K562 (cell line): Measurements from ENCODE around the gene CCDC90B. TPM values are rescaled to one million over a fixed set of nuclear protein-coding genes. Genes with fewer than 3 reads are reported as not detected.

Source experiments
- ARID3A ChIP-seq: IDR thresholded peaks from 2 replicates; pipeline ENCODE4 v1.6.1; 2012; ENCODE audit warnings: low read depth, low read length, improper control_type of control experiment, borderline replicate concordance
- BRD4 ChIP-seq: fragments of 200-600 bp; sonication (generic); IDR thresholded peaks from 2 replicates; pipeline ENCODE4 v1.6.1; 2017; ENCODE audit warnings: inconsistent platforms
- DNMT1 ChIP-seq: fragments of 450-650 bp; IDR thresholded peaks from 2 replicates; pipeline ENCODE4 v1.6.1; 2016; ENCODE audit warnings: antibody characterized with exemption, mild to moderate bottlenecking
- ETV1 ChIP-seq: fragments of 450-650 bp; conservative IDR thresholded peaks from 2 replicates; pipeline ENCODE4 v1.6.1; 2016; ENCODE audit warnings: missing genetic modification characterization, control low read depth, low read depth, missing compliant biosample characterization
- FIP1L1 ChIP-seq: fragments of 200-400 bp; formaldehyde crosslinking; IDR thresholded peaks from 2 replicates; pipeline ENCODE4 v1.6.1; 2018; ENCODE audit warnings: mild to moderate bottlenecking, low read depth, low read length; ENCODE audit not compliant: poor library complexity, severe bottlenecking
- PHB2 ChIP-seq: fragments of 450-650 bp; IDR thresholded peaks from 2 replicates; pipeline ENCODE4 v1.6.1; 2017; ENCODE audit warnings: low read depth
- PRDM10 ChIP-seq: fragments of 450-650 bp; IDR thresholded peaks from 2 replicates; pipeline ENCODE4 v1.6.1; 2018; ENCODE audit not compliant: partially characterized antibody
- RB1 ChIP-seq: fragments of 450-650 bp; IDR thresholded peaks from 2 replicates; pipeline ENCODE4 v1.6.1; 2017; ENCODE audit warnings: low read depth, mild to moderate bottlenecking
- SETDB1 ChIP-seq: IDR thresholded peaks from one replicate; pipeline ENCODE4 v1.6.1; 2012; ENCODE audit warnings: low read length, control low read depth, inconsistent platforms
- ZFPM2 ChIP-seq: fragments of 250-450 bp; sonication (Bioruptor Pico); IDR thresholded peaks from 2 replicates; pipeline ENCODE4 v1.5.1; 2022; ENCODE audit warnings: mild to moderate bottlenecking
- ZHX1 ChIP-seq: fragments of 150-350 bp; conservative IDR thresholded peaks from 2 replicates; pipeline ENCODE4 v1.6.1; 2014; ENCODE audit warnings: low read length
- ZNF197 ChIP-seq: fragments of 200-800 bp; sonication (Bioruptor generic); IDR thresholded peaks from 2 replicates; pipeline ENCODE4 v1.6.1; 2016; ENCODE audit warnings: low read depth, missing genetic modification characterization, missing compliant biosample characterization
- ZNF609 ChIP-seq: sonication (generic); formaldehyde crosslinking; IDR thresholded peaks from 2 replicates; pipeline ENCODE4 v1.8.1; 2023; ENCODE audit warnings: missing genetic modification reagents, mild to moderate bottlenecking, borderline replicate concordance
- ZNF76 ChIP-seq: fragments of 250-450 bp; sonication (Bioruptor Pico); IDR thresholded peaks from 2 replicates; pipeline ENCODE4 v1.4.0; 2020; ENCODE audit warnings: mild to moderate bottlenecking, moderate library complexity, borderline replicate concordance
- polyA plus RNA-seq, 8 experiments: library from polyadenylated mRNA; depleted of rRNA in 4 of 8; stranded (reverse) in 5 of 8; unstranded in 3 of 8; fragments of >200 nt; fragmentation: Nextera tagmentation in 2 of 8; fragmentation: Illumina TruSeq in 1 of 8; extraction: Ambion mirVana in 2 of 8; extraction: Trizol in 1 of 8; gene quantifications; 2 replicates each; pipeline versions ENCODE4 v1.2.1 to v1.2.3, GENCODE V29; 2011 to 2014; ENCODE audit warnings: inconsistent platforms in 1 of 8, missing spikeins in 1 of 8
- total RNA-seq, 7 experiments: library from RNA; depleted of rRNA in 6 of 7; stranded (reverse); fragments of >200 nt in 6 of 7; fragmentation: Illumina TruSeq in 2 of 7; extraction: Trizol in 2 of 7; gene quantifications; 2 replicates each; pipeline versions ENCODE4 v1.2.1 to v1.2.3, GENCODE V29; 2011 to 2021; ENCODE audit warnings: low replicate concordance in 1 of 7

The CCDC90B gene
- total and polyA plus RNA-seq, 9 of the 15 experiments (the other 6 are each of a cell fraction or from before 2014, with no cell fraction given): 26.6 to 63.6 (median 51.8) TPM

- peak; percentile 53 for TF ChIP-seq PRDM10
- no peak for TF ChIP-seq SETDB1
- peak; percentile 62; the same call in 1 of the 2 replicates for TF ChIP-seq BRD4
- TF ChIP-seq ZNF609 (CRISPR knock-in tag): 0 out of 2 replicates have a peak, but pooled peaks have one; percentile 66
- no peak for TF ChIP-seq PHB2
- TF ChIP-seq DNMT1: no peak
- TF ChIP-seq ZHX1: peak; percentile 83; the same call in 1 of the 2 replicates
- no peak for TF ChIP-seq ZFPM2 (CRISPR knock-in tag)
- peak; percentile 63 for TF ChIP-seq RB1
- TF ChIP-seq FIP1L1: no peak
- TF ChIP-seq ZNF76 (CRISPR knock-in tag): 0 out of 2 replicates have a peak, but pooled peaks have one; percentile 20
- peak; percentile 80 for TF ChIP-seq ETV1 (tag)
- TF ChIP-seq ARID3A: no peak
- TF ChIP-seq ZNF197 (CRISPR knock-in tag): peak; percentile 94
These were observed at the start of gene CCDC90B (continued) for GRCh38 chr11:83285771-83286528.
